PFSK-1 (cell line): ENCODE results near the gene ADAMTS9.

Experiments
- FOXP2 ChIP-seq: optimal IDR thresholded peaks from 2 replicates; pipeline ENCODE3; 2011; ENCODE audit warnings: borderline replicate concordance, control low read depth, inconsistent platforms; ENCODE audit not compliant: insufficient read depth; ENCODE audit errors: extremely low read length, extremely low read depth
- POLR2AphosphoS5 ChIP-seq: IDR thresholded peaks from 2 replicates; pipeline ENCODE4 v1.6.1; 2012; ENCODE audit warnings: low read depth, mild to moderate bottlenecking, control low read depth, low read length, moderate library complexity
- SIN3A ChIP-seq: IDR thresholded peaks from 2 replicates; pipeline ENCODE4 v1.6.1; 2012; ENCODE audit warnings: mild to moderate bottlenecking, low read length, moderate library complexity, borderline replicate concordance; ENCODE audit not compliant: insufficient read depth
- TAF1 ChIP-seq: IDR thresholded peaks from 2 replicates; pipeline ENCODE4 v1.6.1; 2012; ENCODE audit warnings: low read length, control low read depth, borderline replicate concordance; ENCODE audit not compliant: insufficient read depth
- TF ChIP-seq, protein P1 (sequence below), 2 experiments: IDR thresholded peaks; 2 replicates each; pipeline versions ENCODE4 v1.6.1 to v1.8.0; 2011 to 2012; ENCODE audit warnings: low read depth in 2 of 2, low read length in 2 of 2, control low read depth in 1 of 2, inconsistent platforms in 1 of 2, mild to moderate bottlenecking in 1 of 2, moderate library complexity in 1 of 2; ENCODE audit not compliant: insufficient read depth in 1 of 2

DNA sequence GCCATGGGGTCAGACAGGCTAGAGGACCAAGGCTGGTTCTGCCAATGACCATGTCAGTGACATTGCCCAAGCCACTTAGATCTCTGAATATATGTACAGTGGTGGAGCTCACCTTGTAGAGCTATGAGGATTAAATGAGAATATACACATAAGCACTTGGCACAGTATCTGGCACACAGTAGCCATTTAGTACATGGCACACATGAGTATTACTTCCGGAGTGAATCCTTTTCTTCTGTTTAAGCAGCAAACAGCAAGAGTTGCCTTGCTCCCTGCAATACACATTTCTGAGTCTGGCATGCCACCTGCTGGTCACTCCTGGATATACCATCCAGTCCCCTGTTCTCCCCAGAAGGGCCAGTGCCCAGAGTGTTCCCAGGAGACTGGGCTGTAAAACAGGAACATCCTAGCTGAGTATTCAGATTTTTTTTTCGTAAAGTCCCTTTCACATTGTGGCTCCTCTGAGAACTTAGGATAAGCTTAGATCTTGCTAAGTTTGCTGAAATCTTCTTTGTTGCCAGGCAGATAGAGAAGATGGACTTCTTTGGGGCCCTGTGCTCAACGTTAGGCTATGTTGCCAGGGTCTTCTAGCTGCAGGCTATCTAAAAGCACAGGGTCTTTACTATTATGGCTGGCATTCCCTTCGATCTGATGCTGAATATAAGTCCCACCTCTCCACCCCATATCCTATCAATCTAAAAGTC is 203.4 kb downstream of the ADAMTS9 start:
- TF ChIP-seq, protein P1, sequence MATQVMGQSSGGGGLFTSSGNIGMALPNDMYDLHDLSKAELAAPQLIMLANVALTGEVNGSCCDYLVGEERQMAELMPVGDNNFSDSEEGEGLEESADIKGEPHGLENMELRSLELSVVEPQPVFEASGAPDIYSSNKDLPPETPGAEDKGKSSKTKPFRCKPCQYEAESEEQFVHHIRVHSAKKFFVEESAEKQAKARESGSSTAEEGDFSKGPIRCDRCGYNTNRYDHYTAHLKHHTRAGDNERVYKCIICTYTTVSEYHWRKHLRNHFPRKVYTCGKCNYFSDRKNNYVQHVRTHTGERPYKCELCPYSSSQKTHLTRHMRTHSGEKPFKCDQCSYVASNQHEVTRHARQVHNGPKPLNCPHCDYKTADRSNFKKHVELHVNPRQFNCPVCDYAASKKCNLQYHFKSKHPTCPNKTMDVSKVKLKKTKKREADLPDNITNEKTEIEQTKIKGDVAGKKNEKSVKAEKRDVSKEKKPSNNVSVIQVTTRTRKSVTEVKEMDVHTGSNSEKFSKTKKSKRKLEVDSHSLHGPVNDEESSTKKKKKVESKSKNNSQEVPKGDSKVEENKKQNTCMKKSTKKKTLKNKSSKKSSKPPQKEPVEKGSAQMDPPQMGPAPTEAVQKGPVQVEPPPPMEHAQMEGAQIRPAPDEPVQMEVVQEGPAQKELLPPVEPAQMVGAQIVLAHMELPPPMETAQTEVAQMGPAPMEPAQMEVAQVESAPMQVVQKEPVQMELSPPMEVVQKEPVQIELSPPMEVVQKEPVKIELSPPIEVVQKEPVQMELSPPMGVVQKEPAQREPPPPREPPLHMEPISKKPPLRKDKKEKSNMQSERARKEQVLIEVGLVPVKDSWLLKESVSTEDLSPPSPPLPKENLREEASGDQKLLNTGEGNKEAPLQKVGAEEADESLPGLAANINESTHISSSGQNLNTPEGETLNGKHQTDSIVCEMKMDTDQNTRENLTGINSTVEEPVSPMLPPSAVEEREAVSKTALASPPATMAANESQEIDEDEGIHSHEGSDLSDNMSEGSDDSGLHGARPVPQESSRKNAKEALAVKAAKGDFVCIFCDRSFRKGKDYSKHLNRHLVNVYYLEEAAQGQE (IDR thresholded peaks at IDR 0.05; ENCODE audit: insufficient read depth in 1 of 2, low read depth in 2 of 2, low read length in 2 of 2) = no peak
- TF ChIP-seq TAF1 = no peak
- no peak for TF ChIP-seq POLR2AphosphoS5
- no peak for TF ChIP-seq FOXP2
- TF ChIP-seq SIN3A = no peak
